ENCODE measurements around the gene MAP3K20. TPM values are rescaled to one million over a fixed set of nuclear protein-coding genes. Genes with fewer than 3 reads are reported as not detected.

The MAP3K20 gene
- total and polyA plus RNA-seq, 2 of the 8 experiments (the other 6 are each of a cell fraction or from before 2014, with no cell fraction given), result 3.1 to 11.1 TPM

- Histone ChIP-seq H2BK20ac (ENCODE audit: low read length) (no peak overlapping the region), H3K4me3 (ENCODE audit: extremely low read depth in 1 of 4, insufficient read depth in 2 of 4, low read depth in 3 of 4, low read length in 4 of 4) (no peak overlapping the region), H3K4ac (replicated peaks; ENCODE audit: insufficient read length, low read depth, low read length) (no peak overlapping the region), H2BK12ac (ENCODE audit: low read depth, low read length) (no peak overlapping the region), H3K27me3 (replicated peaks in 1 of 4; ENCODE audit: control insufficient read depth in 3 of 4, extremely low read depth in 1 of 4, insufficient read depth in 3 of 4, low read length in 3 of 4) (no peaks in the 10 kb centered on the region), H4K5ac (ENCODE audit: insufficient read length, low read depth, low read length) (no peak overlapping the region), H3K79me1 (ENCODE audit: low read depth, low read length) (no peaks in the 10 kb centered on the region), H2BK120ac (replicated peaks; ENCODE audit: low read depth, low read length) (no peak overlapping the region), H3K4me1 (replicated peaks in 1 of 4; ENCODE audit: control insufficient read depth in 3 of 4, insufficient read depth in 4 of 4, low read length in 3 of 4) (no peaks in the 10 kb centered on the region), H4K91ac (replicated peaks; ENCODE audit: insufficient read length, low read length) (no peak overlapping the region), H3K23ac (ENCODE audit: insufficient read length) (no peak overlapping the region), H3K9me3 (ENCODE audit: insufficient read depth in 2 of 2, low read depth in 1 of 2, low read length in 1 of 2) (0 out of 4 replicates have a peak, but pooled peaks cover 2 to 4% of the 10 kb centered on the region in 2 experiments), H3K18ac (ENCODE audit: extremely low read depth, low read length) (no peak overlapping the region), H3K79me2 (ENCODE audit: control insufficient read depth in 1 of 2, insufficient read depth in 2 of 2, low read length in 2 of 2) (no peaks in the 10 kb centered on the region), H3K36me3 (ENCODE audit: control insufficient read depth in 2 of 4, insufficient read depth in 4 of 4, low read length in 3 of 4) (no peaks in the 10 kb centered on the region), H3K56ac (replicated peaks; ENCODE audit: insufficient read length, low read depth, low read length) (no peak overlapping the region), H3K14ac (ENCODE audit: insufficient read length) (no peak overlapping the region), H2AK5ac (ENCODE audit: low read depth, low read length) (no peak overlapping the region), H2BK5ac (ENCODE audit: low read depth, low read length) (no peak overlapping the region), H4K20me1 (replicated peaks in 1 of 2; ENCODE audit: control insufficient read depth in 1 of 2, insufficient read depth in 2 of 2, low read length in 2 of 2) (no peaks in the 10 kb centered on the region), H3K27ac (ENCODE audit: low read depth, low read length) (no peak overlapping the region), H3K9ac (replicated peaks in 1 of 4; ENCODE audit: extremely low read depth in 1 of 4, low read depth in 3 of 4, low read length in 3 of 4) (no peak overlapping the region), H2AFZ (ENCODE audit: low read length) (no peak overlapping the region), H3K4me2 (ENCODE audit: insufficient read depth in 1 of 2, low read depth in 2 of 2, low read length in 2 of 2) (no peak overlapping the region), H3K23me2 (ENCODE audit: low read depth, low read length) (no peaks in the 10 kb centered on the region), H4K8ac (ENCODE audit: extremely low read depth, insufficient read depth, low read length) (no peak overlapping the region), H2BK15ac (ENCODE audit: low read length) (no peak overlapping the region)
- WGBS, 2 experiments (ENCODE audit: extremely low coverage in 1 of 2, insufficient coverage in 1 of 2, insufficient read length in 1 of 2, insufficient replicate concordance in 2 of 2, low coverage in 1 of 2, low lambda C conversion rate in 2 of 2, missing lambda C conversion rate in 1 of 2), result 80% methylated on average over 5 of the region's 5 CpGs; no CpG with 5 or more reads in 1 of the 2 experiments
- no peak for TF ChIP-seq MAX (IDR thresholded peaks at IDR 0.05)
- TF ChIP-seq RNF2 (IDR thresholded peaks at IDR 0.05; ENCODE audit: borderline replicate concordance, low read depth, low read length, missing control alignments, poor library complexity, severe bottlenecking), result no peak
- TF ChIP-seq KDM5A (IDR thresholded peaks at IDR 0.05; ENCODE audit: low read length), result no peak
- no peak for TF ChIP-seq GTF2F1 (IDR thresholded peaks at IDR 0.05; ENCODE audit: borderline replicate concordance, low read depth, low read length)
- TF ChIP-seq SUZ12 (IDR thresholded peaks at IDR 0.05; ENCODE audit: low read length), result no peak
- no peak for TF ChIP-seq SIN3A (conservative IDR thresholded peaks at IDR 0.05 in 1 of 2, IDR thresholded peaks at IDR 0.05 in 1 of 2; ENCODE audit: low read depth in 1 of 2, low read length in 2 of 2)
- CTCF ChIA-PET (ENCODE audit: partially characterized antibody), result interaction anchor here (1.2 kb wide), 1 partner anchor 14 kb away, joined by 3 read pairs; no protein-coding TSS in a partner anchor
- FAIRE-seq (no peak), DNase-seq (ENCODE audit: low read depth in 1 of 2, low spot score in 2 of 2) (no peak)
- POLR2A ChIA-PET (ENCODE audit: partially characterized antibody), result no interaction called here
Observed at GRCh38 chr2:173165443-173166238, 90.0 kb downstream of the MAP3K20 start.

All from H1 (cell line).